ENCODE measurements around the gene SLC9B2.

DNA sequence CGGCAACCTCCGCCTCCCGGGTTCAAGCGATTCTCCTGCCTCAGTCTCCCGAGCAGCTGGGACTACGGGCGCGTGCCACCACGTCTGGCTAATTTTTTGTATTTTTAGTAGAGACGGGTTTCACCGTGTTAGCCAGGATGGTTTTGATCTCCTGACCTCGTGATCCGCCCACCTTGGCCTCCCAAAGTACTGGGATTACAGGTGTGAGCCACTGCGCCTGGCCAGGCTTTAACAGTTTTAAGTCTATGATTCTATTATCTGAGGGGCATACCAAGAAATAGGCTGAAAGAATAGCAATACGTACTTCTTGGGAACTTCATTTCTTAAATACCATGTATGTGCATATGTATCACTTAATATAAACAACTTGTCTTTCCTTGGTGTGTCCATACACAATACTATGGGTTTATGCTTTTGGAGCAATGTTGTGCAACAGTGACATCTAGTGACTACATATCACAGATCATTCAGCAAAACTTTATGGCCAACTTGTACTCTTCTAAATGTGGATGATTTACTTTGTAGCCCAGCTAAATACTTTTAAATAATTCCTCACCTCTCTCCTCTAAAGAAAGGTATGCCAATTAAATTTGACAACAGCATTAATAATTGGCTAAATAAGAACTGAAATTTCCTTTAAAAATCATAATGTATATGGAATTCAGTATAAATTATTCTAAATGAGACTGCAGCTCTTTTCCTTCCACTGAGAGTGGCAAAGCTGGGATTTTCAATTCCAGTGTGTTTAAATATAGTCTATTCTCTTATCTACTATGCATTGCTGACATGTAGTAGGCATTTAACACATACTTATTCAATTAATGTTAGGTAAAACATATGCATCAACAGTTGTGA, 67.5 kb downstream of the SLC9B2 start:
- TF ChIP-seq, protein P1, sequence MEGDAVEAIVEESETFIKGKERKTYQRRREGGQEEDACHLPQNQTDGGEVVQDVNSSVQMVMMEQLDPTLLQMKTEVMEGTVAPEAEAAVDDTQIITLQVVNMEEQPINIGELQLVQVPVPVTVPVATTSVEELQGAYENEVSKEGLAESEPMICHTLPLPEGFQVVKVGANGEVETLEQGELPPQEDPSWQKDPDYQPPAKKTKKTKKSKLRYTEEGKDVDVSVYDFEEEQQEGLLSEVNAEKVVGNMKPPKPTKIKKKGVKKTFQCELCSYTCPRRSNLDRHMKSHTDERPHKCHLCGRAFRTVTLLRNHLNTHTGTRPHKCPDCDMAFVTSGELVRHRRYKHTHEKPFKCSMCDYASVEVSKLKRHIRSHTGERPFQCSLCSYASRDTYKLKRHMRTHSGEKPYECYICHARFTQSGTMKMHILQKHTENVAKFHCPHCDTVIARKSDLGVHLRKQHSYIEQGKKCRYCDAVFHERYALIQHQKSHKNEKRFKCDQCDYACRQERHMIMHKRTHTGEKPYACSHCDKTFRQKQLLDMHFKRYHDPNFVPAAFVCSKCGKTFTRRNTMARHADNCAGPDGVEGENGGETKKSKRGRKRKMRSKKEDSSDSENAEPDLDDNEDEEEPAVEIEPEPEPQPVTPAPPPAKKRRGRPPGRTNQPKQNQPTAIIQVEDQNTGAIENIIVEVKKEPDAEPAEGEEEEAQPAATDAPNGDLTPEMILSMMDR (IDR thresholded peaks at IDR 0.05) = peak; percentile 62 to 73 (median 70)
- TF ChIP-seq EP300 (IDR thresholded peaks at IDR 0.05) (no peak), POLR2A (IDR thresholded peaks at IDR 0.05; ENCODE audit: low read depth) (no peak)
